NCI-H1694 (cell line): ENCODE results near the gene CPLX3.

Source experiments
- DNase-seq: peaks from one replicate; lab custom pipeline; 2025; lab: John Stamatoyannopoulos, UW

CPLX3 gene

DNA sequence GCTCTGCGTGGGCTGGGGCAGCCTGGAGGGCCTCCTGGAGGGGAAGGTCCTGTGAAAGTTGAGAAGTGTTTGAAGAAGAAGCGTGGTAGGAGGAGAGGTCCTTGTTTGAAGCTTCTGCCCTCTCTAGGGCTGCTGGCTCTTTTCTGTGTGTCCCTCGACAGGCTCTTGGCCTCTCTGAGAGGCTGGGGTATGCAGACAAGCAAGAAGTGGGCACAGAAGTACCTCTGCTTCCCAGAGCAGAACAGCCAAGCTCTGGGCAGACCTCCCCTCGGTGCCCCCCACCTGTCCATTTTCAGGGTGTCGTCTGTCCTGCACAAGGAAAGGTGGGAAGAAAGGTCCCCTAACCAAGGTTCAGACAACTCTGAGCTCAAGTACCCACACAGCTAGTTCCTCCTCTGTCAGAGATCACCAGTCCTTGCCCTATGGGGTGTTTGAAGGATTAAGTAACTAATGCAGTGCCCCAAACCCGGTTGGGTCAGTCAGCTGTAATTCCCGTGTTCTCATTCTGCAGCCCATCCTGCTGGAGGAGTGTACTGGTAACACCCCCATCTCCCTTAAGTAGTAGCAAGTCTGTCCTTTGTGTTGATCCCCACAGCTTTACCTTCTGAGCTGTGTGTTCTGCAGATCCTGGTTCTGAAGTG is 38.3 kb upstream of the CPLX3 start:
- DNase-seq, result no peak

DNA sequence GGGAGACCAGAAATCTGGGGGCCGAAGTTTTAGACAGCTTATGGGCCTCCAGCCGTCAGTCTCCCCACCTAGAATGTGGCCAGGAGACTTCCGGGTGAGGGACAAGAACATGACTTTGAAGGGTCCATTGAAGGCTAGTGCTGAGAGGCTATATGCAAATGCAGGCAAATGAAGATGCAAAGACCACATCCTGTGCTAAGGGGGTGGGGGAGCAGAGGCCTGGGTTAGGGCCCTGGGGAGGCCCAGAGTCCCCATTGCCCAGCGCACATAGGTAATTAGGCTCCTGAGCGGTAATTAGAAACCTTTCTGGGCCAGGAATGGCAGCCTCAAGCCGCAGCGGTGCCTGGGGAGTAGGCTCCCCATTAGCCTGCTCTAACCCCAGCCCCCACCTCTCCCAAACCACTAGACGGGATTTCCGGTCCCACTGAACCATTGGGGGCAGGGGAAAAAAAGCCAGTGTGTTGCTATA is 37.7 kb upstream of the CPLX3 start:
- no peak for DNase-seq

GRCh38 chr15:74789171-74789631 is 37.2 kb upstream of the CPLX3 start:
- no peak for DNase-seq

GRCh38 chr15:74789741-74790079 is 36.7 kb upstream of the CPLX3 start:
- DNase-seq, result no peak

- DNase-seq, result no peak
Measured at GRCh38 chr15:74790080-74790916, 36.1 kb upstream of the CPLX3 start.

GRCh38 chr15:74791007-74791406 is 35.4 kb upstream of the CPLX3 start:
- DNase-seq, result no peak

- DNase-seq, result no peak
Measured at GRCh38 chr15:74791667-74792066, 34.8 kb upstream of the CPLX3 start.

- DNase-seq, result no peak
Measured at GRCh38 chr15:74792227-74793016, 34.0 kb upstream of the CPLX3 start.

DNA sequence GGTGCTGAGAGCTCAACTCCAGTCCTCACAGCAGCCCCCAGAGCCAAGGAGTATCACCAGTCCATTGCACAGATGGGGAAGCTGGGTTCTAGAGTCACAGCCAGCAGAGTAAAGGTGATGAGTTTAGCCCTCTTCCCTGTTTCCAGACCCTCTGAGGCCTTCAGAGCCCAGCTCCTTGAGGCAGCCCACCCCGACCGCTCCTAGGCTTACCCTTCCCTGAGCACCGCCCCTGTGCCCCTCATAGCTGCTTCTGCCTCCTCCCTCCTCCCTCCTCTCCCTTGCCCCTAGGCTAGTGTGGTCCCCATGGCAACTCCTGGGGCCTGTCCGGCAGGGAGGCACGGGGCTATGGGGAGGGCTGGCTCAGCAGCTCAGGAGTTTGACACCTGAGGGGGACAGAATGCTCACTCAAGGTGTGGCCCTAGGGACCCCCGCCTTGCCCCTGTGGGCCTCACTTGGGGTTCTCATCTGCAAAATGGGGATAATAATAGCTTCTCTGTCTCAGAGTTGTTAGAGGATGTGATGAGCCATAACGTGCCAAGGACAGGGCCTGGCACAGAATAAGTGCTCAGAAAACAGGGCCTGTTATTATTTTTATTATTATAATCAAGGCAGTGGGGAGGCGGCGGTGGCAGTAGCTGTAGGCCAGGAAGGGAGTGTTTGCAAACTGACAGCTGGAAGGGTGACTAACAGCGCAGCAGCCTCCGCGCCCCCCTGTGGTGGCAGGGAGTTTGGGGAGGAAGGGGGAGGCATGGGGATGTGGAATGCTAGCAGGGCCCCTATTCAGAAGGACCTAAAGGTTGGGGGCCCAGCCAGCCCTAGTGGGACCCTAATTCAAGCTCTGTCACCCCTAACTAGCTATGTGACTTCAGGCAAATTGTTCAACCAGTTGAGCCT is 33.0 kb upstream of the CPLX3 start:
- DNase-seq, result no peak

DNA sequence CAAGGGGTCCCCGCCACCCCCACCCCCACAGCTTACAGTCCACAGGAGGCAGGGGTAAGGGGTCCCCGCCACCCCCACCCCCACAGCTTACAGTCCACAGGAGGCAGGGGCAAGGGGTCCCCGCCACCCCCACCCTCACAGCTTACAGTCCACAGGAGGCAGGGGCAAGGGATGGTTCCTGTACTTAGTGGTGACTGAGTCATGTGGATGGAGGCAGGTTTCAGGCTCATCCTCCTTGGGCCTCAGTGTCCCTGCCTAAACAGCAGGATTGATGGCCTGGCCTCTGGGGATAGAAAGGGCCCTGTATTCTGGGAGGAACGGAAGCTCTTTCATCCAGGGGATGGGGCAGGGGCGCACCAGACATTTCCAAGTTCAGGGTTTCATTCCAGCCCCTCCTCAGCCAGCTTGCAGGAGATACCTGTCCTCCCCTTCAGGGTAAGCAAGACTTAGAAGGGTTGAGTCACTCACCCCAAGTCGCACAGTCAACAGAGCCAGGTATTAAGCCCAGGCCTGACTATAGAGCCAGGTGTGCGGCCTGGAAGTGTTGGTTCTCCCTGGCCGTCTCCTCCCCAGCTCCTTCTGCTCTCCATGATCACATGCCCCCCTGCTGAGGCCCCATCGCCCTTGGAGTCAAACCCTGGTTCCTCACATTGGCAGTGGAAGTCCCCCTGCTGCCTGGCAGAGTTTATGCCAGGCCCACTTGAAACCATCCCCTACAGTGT is 32.0 kb upstream of the CPLX3 start:
- DNase-seq, result no peak

DNA sequence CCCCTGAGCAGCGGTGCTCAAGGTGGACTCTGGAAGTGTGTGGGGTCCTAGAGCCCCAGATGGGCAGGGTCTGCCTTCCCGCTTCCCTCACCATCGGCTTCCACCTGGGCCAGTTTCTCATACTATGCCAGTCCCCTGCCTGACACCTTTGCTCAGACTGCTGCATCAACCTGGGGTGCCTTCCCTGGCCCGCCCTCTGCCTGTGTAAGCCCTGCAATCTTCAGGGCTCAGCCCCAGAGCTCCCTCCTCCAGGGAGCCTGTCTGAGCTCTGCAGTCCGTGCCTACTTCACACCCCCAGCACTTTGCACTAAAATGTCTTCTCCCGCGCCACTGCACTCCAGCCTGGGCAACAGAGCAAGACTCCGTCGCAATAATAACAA is 31.5 kb upstream of the CPLX3 start:
- no peak for DNase-seq

DNA sequence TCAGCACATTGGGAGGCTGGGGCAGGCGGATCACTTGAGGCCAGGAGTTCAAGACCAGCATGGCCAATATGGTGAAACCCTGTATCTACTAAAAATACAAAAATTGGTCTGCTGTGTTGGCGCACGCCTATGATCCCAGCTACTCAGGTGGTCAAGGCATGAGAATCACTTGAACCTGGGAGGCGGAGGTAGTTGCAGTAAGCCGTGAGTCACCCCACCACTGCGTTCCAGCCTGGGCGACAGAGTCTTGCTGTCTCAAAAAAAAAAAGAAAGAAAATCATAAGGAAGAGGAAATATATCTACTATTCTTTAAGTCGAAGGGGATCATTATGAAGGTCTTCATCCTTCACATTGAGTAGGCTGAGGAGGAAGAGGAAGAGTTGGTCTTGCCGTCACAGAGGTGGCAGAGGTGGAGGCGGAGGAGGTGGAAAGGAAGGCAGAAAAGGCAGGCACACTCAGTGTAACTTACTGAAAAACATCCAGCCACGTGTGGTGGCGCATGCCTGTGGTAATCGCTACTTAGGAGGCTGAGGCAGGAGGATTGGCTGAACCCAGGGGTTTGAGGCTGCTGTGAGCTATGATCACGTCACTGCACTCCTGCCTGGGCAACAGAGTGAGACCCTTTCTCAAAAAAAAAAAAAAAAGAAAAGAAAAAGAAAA is 30.3 kb upstream of the CPLX3 start:
- DNase-seq, result no peak

GRCh38 chr15:74798388-74799254 is 27.8 kb upstream of the CPLX3 start:
- DNase-seq, result no peak

- DNase-seq, result no peak
Measured at GRCh38 chr15:74799255-74799855, 27.1 kb upstream of the CPLX3 start.

- DNase-seq, result peak; percentile 35
Measured at GRCh38 chr15:74799856-74800558, 26.4 kb upstream of the CPLX3 start.

GRCh38 chr15:74800559-74801094 is 25.8 kb upstream of the CPLX3 start:
- no peak for DNase-seq

- no peak for DNase-seq
Measured at GRCh38 chr15:74801311-74801997, 25.0 kb upstream of the CPLX3 start.

DNA sequence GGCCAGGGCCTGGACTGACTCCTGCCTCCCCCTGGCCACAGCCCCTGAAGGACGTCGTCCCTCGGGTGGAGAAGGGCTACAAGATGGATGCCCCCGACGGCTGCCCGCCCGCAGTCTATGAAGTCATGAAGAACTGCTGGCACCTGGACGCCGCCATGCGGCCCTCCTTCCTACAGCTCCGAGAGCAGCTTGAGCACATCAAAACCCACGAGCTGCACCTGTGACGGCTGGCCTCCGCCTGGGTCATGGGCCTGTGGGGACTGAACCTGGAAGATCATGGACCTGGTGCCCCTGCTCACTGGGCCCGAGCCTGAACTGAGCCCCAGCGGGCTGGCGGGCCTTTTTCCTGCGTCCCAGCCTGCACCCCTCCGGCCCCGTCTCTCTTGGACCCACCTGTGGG is 24.1 kb upstream of the CPLX3 start:
- DNase-seq, result no peak
